Measurements from ENCODE around the gene METAP1D.

Gene METAP1D

GRCh38 chr2:172094294-172095145 lies 94.8 kb downstream of the METAP1D start:
- DNase-seq (ENCODE audit: low read depth, low spot score), result no peak
- H3K4me3 ChIP-seq (ENCODE audit: low read depth, low read length), result peak overlapping the region; percentile 41
- in situ Hi-C loops (cut with HindIII; ENCODE audit: low sequenced_read_pairs), result no loop called here
- no peak for TF ChIP-seq CTCF (IDR thresholded peaks at IDR 0.05; ENCODE audit: low read depth, low read length)

- H3K4me3 ChIP-seq (ENCODE audit: low read depth, low read length), result peak overlapping the region; percentile 41
- TF ChIP-seq CTCF (IDR thresholded peaks at IDR 0.05; ENCODE audit: low read depth, low read length), result no peak
- peak; percentile 59 for DNase-seq (ENCODE audit: low read depth, low spot score)
- in situ Hi-C loops (cut with HindIII; ENCODE audit: low sequenced_read_pairs), result no loop called here
These were observed 95.6 kb downstream of the METAP1D start for GRCh38 chr2:172095146-172095904.

GRCh38 chr2:172095905-172096625 lies 96.3 kb downstream of the METAP1D start:
- H3K4me3 ChIP-seq (ENCODE audit: low read depth, low read length), result peak overlapping the region; percentile 41
- no peak for DNase-seq (ENCODE audit: low read depth, low spot score)
- TF ChIP-seq CTCF (IDR thresholded peaks at IDR 0.05; ENCODE audit: low read depth, low read length), result peak; percentile 32
- in situ Hi-C loops (cut with HindIII; ENCODE audit: low sequenced_read_pairs), result no loop called here

GRCh38 chr2:172096626-172097547 lies 97.1 kb downstream of the METAP1D start:
- H3K4me3 ChIP-seq (ENCODE audit: low read depth, low read length), result peak overlapping the region; percentile 30
- in situ Hi-C loops (cut with HindIII; ENCODE audit: low sequenced_read_pairs), result no loop called here
- no peak for DNase-seq (ENCODE audit: low read depth, low spot score)

GRCh38 chr2:172097557-172098131 lies 97.9 kb downstream of the METAP1D start:
- no peak for DNase-seq (ENCODE audit: low read depth, low spot score)
- H3K4me3 ChIP-seq (ENCODE audit: low read depth, low read length), result no peak overlapping the region
- no peak for TF ChIP-seq CTCF (IDR thresholded peaks at IDR 0.05; ENCODE audit: low read depth, low read length)
- in situ Hi-C loops (cut with HindIII; ENCODE audit: low sequenced_read_pairs), result no loop called here

More at GRCh38 chr2:172096626-172097547, 97.1 kb downstream of the METAP1D start:
- TF ChIP-seq CTCF (IDR thresholded peaks at IDR 0.05; ENCODE audit: low read depth, low read length), result no peak

All from astrocyte of the spinal cord (primary cell).